HG03103 (cell line): ENCODE data around the gene LAYN.

Source experiments
- ATAC-seq: cut with Tn5 transposase; IDR thresholded peaks from one replicate; pipeline ENCODE4 v1.9.1; 2021; ENCODE audit warnings: low read depth; ENCODE audit not compliant: unreplicated experiment

LAYN gene

GRCh38 chr11:111560800-111561199, 20.3 kb downstream of the LAYN start:
- no peak for ATAC-seq

GRCh38 chr11:111561306-111561705, 20.8 kb downstream of the LAYN start:
- no peak for ATAC-seq

- ATAC-seq, result no peak
Observed at GRCh38 chr11:111561791-111562325, 21.3 kb downstream of the LAYN start.

GRCh38 chr11:111562692-111563389, 22.3 kb downstream of the LAYN start:
- no peak for ATAC-seq

- no peak for ATAC-seq
Observed at GRCh38 chr11:111565114-111565720, 24.7 kb downstream of the LAYN start.

GRCh38 chr11:111566324-111566723, 25.8 kb downstream of the LAYN start:
- ATAC-seq, result no peak

- ATAC-seq, result no peak
Observed at GRCh38 chr11:111569476-111569875, 29.0 kb downstream of the LAYN start.

- no peak for ATAC-seq
Observed at GRCh38 chr11:111570796-111571195, 30.3 kb downstream of the LAYN start.

GRCh38 chr11:111571829-111572501, 31.4 kb downstream of the LAYN start:
- ATAC-seq, result no peak

GRCh38 chr11:111572581-111572980, 32.1 kb downstream of the LAYN start:
- ATAC-seq, result no peak

GRCh38 chr11:111573821-111574249, 33.3 kb downstream of the LAYN start:
- ATAC-seq, result no peak

- ATAC-seq, result no peak
Observed at GRCh38 chr11:111574373-111575225, 34.1 kb downstream of the LAYN start.

- ATAC-seq, result no peak
Observed at GRCh38 chr11:111575740-111576139, 35.2 kb downstream of the LAYN start.

- ATAC-seq, result no peak
Observed at GRCh38 chr11:111577821-111578220, 37.3 kb downstream of the LAYN start.

GRCh38 chr11:111581341-111581740, 40.8 kb downstream of the LAYN start:
- ATAC-seq, result no peak

GRCh38 chr11:111582163-111582562, 41.6 kb downstream of the LAYN start:
- ATAC-seq, result no peak

GRCh38 chr11:111582881-111583280, 42.4 kb downstream of the LAYN start:
- ATAC-seq, result no peak

- ATAC-seq, result no peak
Observed at GRCh38 chr11:111585371-111585770, 44.9 kb downstream of the LAYN start.

GRCh38 chr11:111586388-111586831, 45.9 kb downstream of the LAYN start:
- ATAC-seq, result no peak

GRCh38 chr11:111589114-111589513, 48.6 kb downstream of the LAYN start:
- ATAC-seq, result no peak
